ENCODE results near the gene SNAPC4.

- TF ChIP-seq CTCF (IDR thresholded peaks at IDR 0.05), result no peak
- no peak for TF ChIP-seq POLR2AphosphoS5 (IDR thresholded peaks at IDR 0.05; ENCODE audit: insufficient read depth in 1 of 2, low read depth in 1 of 2)
These were observed 2.3 kb downstream of the SNAPC4 start for GRCh38 chr9:136397643-136398042.

All from vagina (tissue), 2 donors.